Omental fat pad (tissue), 4 donors: ENCODE data around the gene CDK1. TPM values are rescaled to one million over a fixed set of nuclear protein-coding genes. Genes with fewer than 3 reads are reported as not detected.

Experiments used
- ATAC-seq: fragments of 150-250 bp; one replicate; pipeline ENCODE4 v1.9.1; 2016; ENCODE audit warnings: mild to moderate bottlenecking, moderate library complexity; ENCODE audit not compliant: low FRiP score
- DNase-seq: peaks from one replicate; pipeline ENCODE4 v3.0.0-alpha.2; 2019; ENCODE audit warnings: low spot score
- total RNA-seq, 4 donors: library from RNA; depleted of rRNA; stranded (reverse); fragments of >200 nt; gene quantifications; one replicate each; pipeline ENCODE4 v1.1.0, GENCODE V29; 2016
- TF ChIP-seq, protein P1 (sequence below), 3 donors: fragments of 450-650 bp; IDR thresholded peaks; one replicate each; pipeline ENCODE4 v1.5.1; 2016 to 2017; ENCODE audit warnings: antibody characterized with exemption in 3 of 3, mild to moderate bottlenecking in 3 of 3, moderate library complexity in 2 of 3

The CDK1 gene
- total RNA-seq, 4 donors from 2014 or later: 1.9 to 9.1 (median 5.0) TPM

DNA sequence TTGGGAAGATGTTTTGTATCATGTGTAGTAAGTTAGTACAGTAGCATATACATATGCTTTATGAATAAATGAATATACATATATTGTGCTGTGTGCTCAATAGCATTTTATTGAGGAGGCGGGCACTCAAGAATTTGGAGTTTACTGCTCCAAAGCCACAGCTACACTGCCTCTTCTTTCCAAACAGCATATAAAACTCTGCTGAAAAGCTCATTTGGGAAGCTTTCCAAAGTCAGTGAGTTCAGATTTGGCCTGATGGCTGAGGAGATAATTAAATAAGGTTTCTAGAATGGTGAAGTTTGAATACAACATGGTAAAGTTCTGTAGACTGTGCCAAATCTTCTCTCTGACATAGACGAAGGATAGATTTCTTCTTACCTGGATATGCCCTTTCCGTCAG is 29.8 kb downstream of the CDK1 start:
- no peak for ATAC-seq
- no peak for DNase-seq
- TF ChIP-seq, protein P1, sequence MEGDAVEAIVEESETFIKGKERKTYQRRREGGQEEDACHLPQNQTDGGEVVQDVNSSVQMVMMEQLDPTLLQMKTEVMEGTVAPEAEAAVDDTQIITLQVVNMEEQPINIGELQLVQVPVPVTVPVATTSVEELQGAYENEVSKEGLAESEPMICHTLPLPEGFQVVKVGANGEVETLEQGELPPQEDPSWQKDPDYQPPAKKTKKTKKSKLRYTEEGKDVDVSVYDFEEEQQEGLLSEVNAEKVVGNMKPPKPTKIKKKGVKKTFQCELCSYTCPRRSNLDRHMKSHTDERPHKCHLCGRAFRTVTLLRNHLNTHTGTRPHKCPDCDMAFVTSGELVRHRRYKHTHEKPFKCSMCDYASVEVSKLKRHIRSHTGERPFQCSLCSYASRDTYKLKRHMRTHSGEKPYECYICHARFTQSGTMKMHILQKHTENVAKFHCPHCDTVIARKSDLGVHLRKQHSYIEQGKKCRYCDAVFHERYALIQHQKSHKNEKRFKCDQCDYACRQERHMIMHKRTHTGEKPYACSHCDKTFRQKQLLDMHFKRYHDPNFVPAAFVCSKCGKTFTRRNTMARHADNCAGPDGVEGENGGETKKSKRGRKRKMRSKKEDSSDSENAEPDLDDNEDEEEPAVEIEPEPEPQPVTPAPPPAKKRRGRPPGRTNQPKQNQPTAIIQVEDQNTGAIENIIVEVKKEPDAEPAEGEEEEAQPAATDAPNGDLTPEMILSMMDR (IDR thresholded peaks at IDR 0.05): no peak

DNA sequence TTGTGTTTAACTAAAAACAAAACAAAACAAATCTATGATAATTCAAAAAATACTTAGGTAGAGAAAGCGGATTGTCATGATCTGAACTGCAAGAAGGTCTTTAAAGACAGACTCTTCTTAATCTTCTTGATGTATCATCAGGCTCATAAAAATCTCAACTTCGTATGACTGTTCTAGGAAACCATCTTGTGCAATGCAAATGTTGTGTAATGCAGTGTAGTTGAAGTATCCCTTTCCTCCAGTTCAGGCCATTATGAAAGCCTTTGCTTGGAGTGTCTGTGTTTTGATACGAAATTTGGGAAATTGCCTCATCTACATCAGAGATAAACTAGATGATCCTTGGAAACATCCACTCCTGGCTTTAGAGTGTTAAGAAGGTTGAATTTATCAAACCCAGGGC is 30.9 kb downstream of the CDK1 start:
- DNase-seq: no peak
- TF ChIP-seq, protein P1 (IDR thresholded peaks at IDR 0.05): no peak
- peak; percentile 85 for ATAC-seq

DNA sequence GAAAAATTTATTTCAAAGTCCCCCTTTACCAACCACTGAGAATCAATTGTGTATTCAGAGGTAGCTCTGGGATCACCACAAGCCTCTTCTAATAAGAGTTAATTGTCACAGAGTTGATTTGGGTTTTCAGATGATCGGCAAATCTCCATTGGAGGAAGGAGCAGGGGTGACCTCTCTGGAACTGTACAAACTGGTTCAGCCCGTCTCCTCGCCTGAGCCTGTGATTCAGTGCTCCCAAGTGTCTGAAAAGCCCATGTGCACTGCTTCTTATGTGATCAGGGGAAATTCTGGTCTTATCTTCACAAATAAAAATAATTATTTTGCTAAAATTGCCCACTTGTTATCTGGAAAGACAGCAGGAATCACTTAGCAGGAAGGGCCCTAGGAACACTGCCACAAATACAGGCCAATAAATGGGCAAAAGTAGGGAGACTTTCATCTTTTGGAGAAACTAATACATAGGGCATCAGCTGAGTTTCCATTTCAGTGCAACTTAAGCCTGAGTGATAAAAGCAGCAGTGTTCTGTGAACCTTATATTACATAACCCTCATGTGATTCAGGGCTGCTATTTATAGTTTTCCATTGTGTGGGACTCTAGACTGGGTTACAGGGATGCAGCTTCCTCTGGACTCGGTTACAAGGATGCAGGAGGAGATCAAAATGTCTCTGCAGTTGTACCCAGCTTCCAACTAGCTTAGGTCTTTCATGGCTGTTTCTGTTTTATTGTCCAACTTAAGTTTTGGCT is 32.3 kb downstream of the CDK1 start:
- DNase-seq (no peak), ATAC-seq (no peak)
- TF ChIP-seq, protein P1 (IDR thresholded peaks at IDR 0.05): no peak

DNA sequence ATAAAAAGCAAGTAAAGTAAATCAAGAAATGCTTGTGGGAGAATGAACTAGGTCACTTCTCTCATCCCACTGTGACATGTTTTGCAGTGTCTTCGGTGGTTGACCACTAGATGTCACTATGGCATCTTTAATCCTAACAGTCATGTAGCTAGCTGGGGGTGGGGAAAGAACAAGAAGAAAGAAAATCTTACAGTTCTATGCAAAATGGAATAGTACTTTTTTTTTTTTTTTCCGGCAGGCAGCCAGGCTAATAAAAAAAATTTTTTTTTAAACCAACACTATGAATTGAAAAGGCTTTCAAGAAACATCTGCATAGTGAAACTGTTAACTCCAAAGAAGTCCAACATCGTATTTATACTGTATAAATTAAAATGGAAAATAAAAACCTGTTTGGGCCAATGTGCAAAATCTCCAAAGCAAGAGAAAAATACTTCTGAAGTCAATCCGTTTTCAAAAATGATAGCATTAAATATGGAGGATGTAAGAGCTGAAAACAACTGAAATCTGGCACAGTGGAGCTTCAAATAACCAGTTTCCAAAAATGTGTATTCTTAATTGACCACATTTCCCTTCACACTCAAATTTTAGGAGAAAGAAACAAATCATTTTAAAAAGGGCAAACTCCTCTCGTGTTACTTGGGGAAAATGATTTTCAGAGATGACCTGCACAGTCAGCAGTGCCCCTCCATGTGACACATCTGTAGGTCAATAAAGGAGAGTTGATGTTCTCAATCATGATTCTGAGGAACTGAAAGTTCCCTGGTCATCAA is 38.5 kb downstream of the CDK1 start:
- no peak for DNase-seq
- TF ChIP-seq, protein P1 (IDR thresholded peaks at IDR 0.05): peak in 2 of 3 donors; percentile 4 to 41
- peak; percentile 83 for ATAC-seq

DNA sequence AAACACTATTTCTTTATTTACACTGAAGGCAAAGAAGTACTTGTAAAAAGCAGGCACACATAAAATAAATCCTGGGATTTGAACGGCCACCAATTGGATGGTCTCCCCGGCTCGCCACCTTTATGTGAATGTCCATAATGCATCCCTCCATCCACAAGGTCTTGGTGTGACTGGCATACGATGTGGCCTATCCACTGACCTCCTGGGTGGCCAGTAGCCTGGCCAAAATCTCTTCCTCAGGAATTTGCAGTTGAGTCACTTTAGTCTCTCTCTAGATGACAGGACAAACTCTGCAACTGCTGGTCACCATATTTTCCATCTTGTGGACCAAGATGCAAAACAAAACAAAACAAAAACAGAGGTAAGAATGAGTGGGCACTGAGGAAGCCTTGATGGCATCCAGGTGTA is 39.1 kb downstream of the CDK1 start:
- DNase-seq: no peak
- no peak for ATAC-seq
- TF ChIP-seq, protein P1 (IDR thresholded peaks at IDR 0.05): no peak

DNA sequence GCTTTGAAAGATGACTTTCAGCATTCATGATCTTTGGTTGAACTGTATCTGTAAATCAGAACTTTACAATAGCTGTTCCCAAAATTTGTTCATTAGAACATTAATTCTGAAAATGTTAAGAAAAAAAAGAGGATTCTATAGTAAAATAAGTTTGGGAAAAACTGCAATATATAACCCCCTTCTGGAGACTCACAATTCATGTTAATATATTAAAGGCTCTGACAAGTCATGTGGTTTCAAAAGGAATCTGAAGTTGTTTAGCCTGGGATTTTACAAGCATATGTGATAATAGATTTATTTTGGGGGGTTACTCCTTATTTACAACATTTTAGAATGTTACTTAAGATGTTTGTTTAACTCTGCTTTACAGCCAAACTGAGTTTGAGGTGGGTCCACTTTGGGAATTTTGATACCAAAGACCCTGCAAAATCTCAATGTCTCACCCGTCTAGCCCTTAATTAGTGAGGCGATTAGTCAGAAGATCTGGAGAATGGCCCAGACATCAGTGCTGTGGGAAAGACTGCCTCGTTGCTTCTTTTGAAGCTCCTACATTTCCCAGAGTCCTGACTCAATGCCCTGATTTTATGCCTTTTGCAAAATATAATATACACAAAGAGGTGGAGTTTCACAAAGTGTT is 40.0 kb downstream of the CDK1 start:
- TF ChIP-seq, protein P1 (IDR thresholded peaks at IDR 0.05): no peak
- ATAC-seq (peak; percentile 56), DNase-seq (no peak)
